GM18858 (cell line): ENCODE data around the gene RFK.

ENCODE experiments used
- ATAC-seq: cut with Tn5 transposase; IDR thresholded peaks from one replicate; pipeline ENCODE4 v1.9.1; 2021; ENCODE audit not compliant: unreplicated experiment

The RFK gene

GRCh38 chr9:76336027-76336426 is 58.2 kb downstream of the RFK start:
- no peak for ATAC-seq
